Measurements from ENCODE around the gene FIBP.
A peak's percentile ranks its signal among the peaks of the same experiment; 100 is the strongest.

Gene FIBP

GRCh38 chr11:65860278-65861164, 27.8 kb downstream of the FIBP start, which contains the start of gene MUS81:
Gene MUS81 (plus strand): TSS chr11:65860433. CDS start chr11:65860754, 321 bp downstream.
- DNase-seq: peak in 54 of 56 donors; percentile 50 to 94 (median 86)

GRCh38 chr11:65859812-65860277, 28.4 kb downstream of the FIBP start:
- DNase-seq: peak in 9 of 56 donors; percentile 63 to 78 (median 72)

GRCh38 chr11:65859095-65859811, 29.0 kb downstream of the FIBP start:
- DNase-seq: peak in 55 of 56 donors; percentile 58 to 99 (median 93)

- no peak for DNase-seq
Measured at GRCh38 chr11:65858681-65859087, 29.6 kb downstream of the FIBP start.

- DNase-seq: peak; percentile 76 to 99 (median 96)
Measured at GRCh38 chr11:65857853-65858680, 30.2 kb downstream of the FIBP start, which contains the start of gene CFL1. Gene CFL1 (minus strand): TSS chr11:65858180. CDS start chr11:65858099, 81 bp downstream.

GRCh38 chr11:65857500-65857852, 30.8 kb downstream of the FIBP start:
- peak in 26 of 56 donors; percentile 40 to 82 (median 62) for DNase-seq

GRCh38 chr11:65856689-65857499, 31.4 kb downstream of the FIBP start:
- peak in 52 of 56 donors; percentile 15 to 89 (median 70) for DNase-seq

GRCh38 chr11:65855927-65856363, 32.3 kb downstream of the FIBP start:
- DNase-seq: no peak

- no peak for DNase-seq
Measured at GRCh38 chr11:65854852-65855837, 33.1 kb downstream of the FIBP start.

- DNase-seq: no peak
Measured at GRCh38 chr11:65854161-65854592, 34.1 kb downstream of the FIBP start.

GRCh38 chr11:65853246-65853979, 34.9 kb downstream of the FIBP start:
- DNase-seq: no peak

GRCh38 chr11:65852508-65853245, 35.6 kb downstream of the FIBP start:
- no peak for DNase-seq

- DNase-seq: no peak
Measured at GRCh38 chr11:65851811-65852507, 36.3 kb downstream of the FIBP start.

- no peak for DNase-seq
Measured at GRCh38 chr11:65851083-65851579, 37.1 kb downstream of the FIBP start.

- DNase-seq: no peak
Measured at GRCh38 chr11:65850217-65851082, 37.8 kb downstream of the FIBP start.
